SH-SY5Y (cell line): ENCODE data around the gene HOXD12.

Experiments used
- GATA2 ChIP-seq: IDR thresholded peaks from 2 replicates; pipeline ENCODE4 v1.6.1; 2011; ENCODE audit warnings: mild to moderate bottlenecking, low read depth, low read length
- GATA3 ChIP-seq: IDR thresholded peaks from 2 replicates; pipeline ENCODE4 v1.6.1; 2011; ENCODE audit warnings: low read depth, mild to moderate bottlenecking, low read length, moderate library complexity

DNA sequence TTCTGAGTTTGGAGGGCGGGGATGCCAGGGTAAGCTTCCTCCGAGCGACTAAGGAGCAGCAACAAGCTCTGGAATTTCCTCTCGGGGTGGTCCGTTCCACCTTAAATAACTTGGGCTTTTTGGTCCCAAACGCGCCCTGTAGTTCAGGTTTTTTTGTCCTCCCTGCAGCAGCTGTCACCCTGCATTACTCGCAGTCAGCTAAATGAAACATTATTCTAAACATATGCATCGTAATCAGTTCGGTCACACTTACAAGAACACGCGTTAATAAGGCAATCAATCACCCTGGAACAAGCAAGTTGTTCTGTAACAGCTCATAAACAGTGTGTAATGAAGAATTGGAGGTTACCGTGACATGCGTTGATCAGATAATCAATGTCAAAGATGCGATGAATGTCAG, 24.1 kb upstream of the HOXD12 start:
- TF ChIP-seq GATA3: no peak
- no peak for TF ChIP-seq GATA2
